ENCODE data around the gene PROM2. TPM values are rescaled to one million over a fixed set of nuclear protein-coding genes. Genes with fewer than 3 reads are reported as not detected.
A peak's percentile ranks its signal among the peaks of the same experiment; 100 is the strongest.

Gene PROM2
- total RNA-seq, 1 experiment from 2014 or later = 129 TPM

- Histone ChIP-seq H3K9me2 (ENCODE audit: insufficient read depth) (no peaks in the 10 kb centered on the region), H3K4me3 (no peak overlapping the region), H2AFZ (no peak overlapping the region), H3K27me3 (ENCODE audit: insufficient read depth, low read depth) (peaks cover 3% of the 10 kb centered on the region; the same call in 1 of the 2 replicates), H3K27ac (no peak overlapping the region), H3F3A (ENCODE audit: insufficient read depth, low read depth) (peaks cover 26% of the 10 kb centered on the region; the same call in 1 of the 2 replicates), H4K20me1 (ENCODE audit: insufficient read depth) (no peaks in the 10 kb centered on the region), H3K9me3 (ENCODE audit: insufficient read depth, low read depth) (no peaks in the 10 kb centered on the region), H3K4me1 (replicated peaks; ENCODE audit: insufficient read depth) (peaks cover 26% of the 10 kb centered on the region), H3K36me3 (ENCODE audit: low read depth) (no peaks in the 10 kb centered on the region), H3K4me2 (peak overlapping the region; percentile 17; the same call in 1 of the 2 replicates), H3K79me2 (ENCODE audit: low read depth) (no peaks in the 10 kb centered on the region)
- ChIA-PET POLR2A (ENCODE audit: unreplicated experiment) (no interaction called here), CTCF (interaction anchor here (0.6 kb wide), 1 partner anchor 976 kb away, joined by 4 read pairs; no protein-coding TSS in a partner anchor)
- no TSS peak for BruUV-seq (replicated peaks)
- intact Hi-C loops (cut with micrococcal nuclease; ENCODE audit: unreplicated experiment) = loop anchor here (2.0 kb wide), 1 partner anchor 15 kb away; no protein-coding TSS in a partner anchor
- DNase-seq = no peak
- TF ChIP-seq EZH2 (IDR thresholded peaks at IDR 0.05; ENCODE audit: low read depth) (no peak), CTCF (conservative IDR thresholded peaks at IDR 0.05) (no peak)
Observed at GRCh38 chr2:95297639-95298395, 23.6 kb downstream of the PROM2 start.

- POLR2A ChIA-PET (ENCODE audit: unreplicated experiment) = no interaction called here
- CTCF ChIA-PET = no interaction called here
- intact Hi-C loops (cut with micrococcal nuclease; ENCODE audit: unreplicated experiment) = no loop called here
Observed at GRCh38 chr2:95298486-95299111, 24.4 kb downstream of the PROM2 start.

More at GRCh38 chr2:95298486-95299111, 24.4 kb downstream of the PROM2 start:
- Histone ChIP-seq H3K4me3 (no peak overlapping the region), H3K79me2 (ENCODE audit: low read depth) (no peaks in the 10 kb centered on the region), H4K20me1 (ENCODE audit: insufficient read depth) (no peaks in the 10 kb centered on the region), H3K36me3 (ENCODE audit: low read depth) (no peaks in the 10 kb centered on the region), H3K4me1 (replicated peaks; ENCODE audit: insufficient read depth) (peaks cover 19% of the 10 kb centered on the region), H3K9me3 (ENCODE audit: insufficient read depth, low read depth) (no peaks in the 10 kb centered on the region), H3K9me2 (ENCODE audit: insufficient read depth) (no peaks in the 10 kb centered on the region), H3K27ac (no peak overlapping the region), H3K27me3 (ENCODE audit: insufficient read depth, low read depth) (peaks cover 3% of the 10 kb centered on the region; the same call in 1 of the 2 replicates), H2AFZ (no peak overlapping the region), H3F3A (ENCODE audit: insufficient read depth, low read depth) (peaks cover 19% of the 10 kb centered on the region; the same call in 1 of the 2 replicates), H3K4me2 (no peak overlapping the region)
- no peak for DNase-seq
- no TSS peak for BruUV-seq (replicated peaks)
- TF ChIP-seq EZH2 (IDR thresholded peaks at IDR 0.05; ENCODE audit: low read depth) = no peak
- no peak for TF ChIP-seq CTCF (conservative IDR thresholded peaks at IDR 0.05)
